ENCODE measurements around the gene TSN.

DNA sequence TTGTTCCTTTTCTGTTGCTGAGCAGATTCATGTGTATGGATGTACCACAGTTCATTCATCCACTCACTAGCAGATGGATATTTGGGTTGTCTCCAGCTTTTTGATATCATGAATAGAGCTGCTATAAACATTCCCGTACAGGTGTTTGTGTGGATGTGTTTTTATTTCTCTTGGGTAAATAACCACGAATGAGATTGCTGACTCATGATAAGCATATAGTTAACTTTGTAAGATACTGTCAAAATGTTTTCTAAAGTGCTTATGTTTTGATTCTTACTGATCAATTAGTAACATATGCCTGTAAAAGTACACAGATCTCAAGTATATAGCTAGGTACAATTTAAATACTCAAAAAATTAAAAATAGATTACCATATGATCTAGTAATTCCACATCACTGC, 27.7 kb downstream of the TSN start:
- TF ChIP-seq, protein P1, sequence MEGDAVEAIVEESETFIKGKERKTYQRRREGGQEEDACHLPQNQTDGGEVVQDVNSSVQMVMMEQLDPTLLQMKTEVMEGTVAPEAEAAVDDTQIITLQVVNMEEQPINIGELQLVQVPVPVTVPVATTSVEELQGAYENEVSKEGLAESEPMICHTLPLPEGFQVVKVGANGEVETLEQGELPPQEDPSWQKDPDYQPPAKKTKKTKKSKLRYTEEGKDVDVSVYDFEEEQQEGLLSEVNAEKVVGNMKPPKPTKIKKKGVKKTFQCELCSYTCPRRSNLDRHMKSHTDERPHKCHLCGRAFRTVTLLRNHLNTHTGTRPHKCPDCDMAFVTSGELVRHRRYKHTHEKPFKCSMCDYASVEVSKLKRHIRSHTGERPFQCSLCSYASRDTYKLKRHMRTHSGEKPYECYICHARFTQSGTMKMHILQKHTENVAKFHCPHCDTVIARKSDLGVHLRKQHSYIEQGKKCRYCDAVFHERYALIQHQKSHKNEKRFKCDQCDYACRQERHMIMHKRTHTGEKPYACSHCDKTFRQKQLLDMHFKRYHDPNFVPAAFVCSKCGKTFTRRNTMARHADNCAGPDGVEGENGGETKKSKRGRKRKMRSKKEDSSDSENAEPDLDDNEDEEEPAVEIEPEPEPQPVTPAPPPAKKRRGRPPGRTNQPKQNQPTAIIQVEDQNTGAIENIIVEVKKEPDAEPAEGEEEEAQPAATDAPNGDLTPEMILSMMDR (conservative IDR thresholded peaks at IDR 0.05; ENCODE audit: low read depth in 2 of 2) = no peak
- TF ChIP-seq POLR2AphosphoS5 (IDR thresholded peaks at IDR 0.05; ENCODE audit: low read depth) = no peak
- TF ChIP-seq EZH2 (IDR thresholded peaks at IDR 0.05; ENCODE audit: low read depth, unreplicated experiment) = no peak
- TF ChIP-seq NANOG (IDR thresholded peaks at IDR 0.05; ENCODE audit: borderline replicate concordance) = no peak
- TF ChIP-seq, protein P2, sequence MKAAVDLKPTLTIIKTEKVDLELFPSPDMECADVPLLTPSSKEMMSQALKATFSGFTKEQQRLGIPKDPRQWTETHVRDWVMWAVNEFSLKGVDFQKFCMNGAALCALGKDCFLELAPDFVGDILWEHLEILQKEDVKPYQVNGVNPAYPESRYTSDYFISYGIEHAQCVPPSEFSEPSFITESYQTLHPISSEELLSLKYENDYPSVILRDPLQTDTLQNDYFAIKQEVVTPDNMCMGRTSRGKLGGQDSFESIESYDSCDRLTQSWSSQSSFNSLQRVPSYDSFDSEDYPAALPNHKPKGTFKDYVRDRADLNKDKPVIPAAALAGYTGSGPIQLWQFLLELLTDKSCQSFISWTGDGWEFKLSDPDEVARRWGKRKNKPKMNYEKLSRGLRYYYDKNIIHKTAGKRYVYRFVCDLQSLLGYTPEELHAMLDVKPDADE (IDR thresholded peaks at IDR 0.05) = no peak
- no peak for TF ChIP-seq CREB1 (CRISPR knock-in tag; IDR thresholded peaks at IDR 0.05; ENCODE audit: low read depth)
- TF ChIP-seq ZNF114 (CRISPR knock-in tag; IDR thresholded peaks at IDR 0.05) = no peak
- TF ChIP-seq, protein P3, sequence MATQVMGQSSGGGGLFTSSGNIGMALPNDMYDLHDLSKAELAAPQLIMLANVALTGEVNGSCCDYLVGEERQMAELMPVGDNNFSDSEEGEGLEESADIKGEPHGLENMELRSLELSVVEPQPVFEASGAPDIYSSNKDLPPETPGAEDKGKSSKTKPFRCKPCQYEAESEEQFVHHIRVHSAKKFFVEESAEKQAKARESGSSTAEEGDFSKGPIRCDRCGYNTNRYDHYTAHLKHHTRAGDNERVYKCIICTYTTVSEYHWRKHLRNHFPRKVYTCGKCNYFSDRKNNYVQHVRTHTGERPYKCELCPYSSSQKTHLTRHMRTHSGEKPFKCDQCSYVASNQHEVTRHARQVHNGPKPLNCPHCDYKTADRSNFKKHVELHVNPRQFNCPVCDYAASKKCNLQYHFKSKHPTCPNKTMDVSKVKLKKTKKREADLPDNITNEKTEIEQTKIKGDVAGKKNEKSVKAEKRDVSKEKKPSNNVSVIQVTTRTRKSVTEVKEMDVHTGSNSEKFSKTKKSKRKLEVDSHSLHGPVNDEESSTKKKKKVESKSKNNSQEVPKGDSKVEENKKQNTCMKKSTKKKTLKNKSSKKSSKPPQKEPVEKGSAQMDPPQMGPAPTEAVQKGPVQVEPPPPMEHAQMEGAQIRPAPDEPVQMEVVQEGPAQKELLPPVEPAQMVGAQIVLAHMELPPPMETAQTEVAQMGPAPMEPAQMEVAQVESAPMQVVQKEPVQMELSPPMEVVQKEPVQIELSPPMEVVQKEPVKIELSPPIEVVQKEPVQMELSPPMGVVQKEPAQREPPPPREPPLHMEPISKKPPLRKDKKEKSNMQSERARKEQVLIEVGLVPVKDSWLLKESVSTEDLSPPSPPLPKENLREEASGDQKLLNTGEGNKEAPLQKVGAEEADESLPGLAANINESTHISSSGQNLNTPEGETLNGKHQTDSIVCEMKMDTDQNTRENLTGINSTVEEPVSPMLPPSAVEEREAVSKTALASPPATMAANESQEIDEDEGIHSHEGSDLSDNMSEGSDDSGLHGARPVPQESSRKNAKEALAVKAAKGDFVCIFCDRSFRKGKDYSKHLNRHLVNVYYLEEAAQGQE (IDR thresholded peaks at IDR 0.05; ENCODE audit: unreplicated experiment) = no peak
- TF ChIP-seq STAT1 (IDR thresholded peaks at IDR 0.05; ENCODE audit: unreplicated experiment) = no peak
- TF ChIP-seq EZH2phosphoT487 (IDR thresholded peaks at IDR 0.05; ENCODE audit: unreplicated experiment) = no peak
- TF ChIP-seq JUNB (IDR thresholded peaks at IDR 0.05; ENCODE audit: unreplicated experiment) = no peak
- TF ChIP-seq, protein P4, sequence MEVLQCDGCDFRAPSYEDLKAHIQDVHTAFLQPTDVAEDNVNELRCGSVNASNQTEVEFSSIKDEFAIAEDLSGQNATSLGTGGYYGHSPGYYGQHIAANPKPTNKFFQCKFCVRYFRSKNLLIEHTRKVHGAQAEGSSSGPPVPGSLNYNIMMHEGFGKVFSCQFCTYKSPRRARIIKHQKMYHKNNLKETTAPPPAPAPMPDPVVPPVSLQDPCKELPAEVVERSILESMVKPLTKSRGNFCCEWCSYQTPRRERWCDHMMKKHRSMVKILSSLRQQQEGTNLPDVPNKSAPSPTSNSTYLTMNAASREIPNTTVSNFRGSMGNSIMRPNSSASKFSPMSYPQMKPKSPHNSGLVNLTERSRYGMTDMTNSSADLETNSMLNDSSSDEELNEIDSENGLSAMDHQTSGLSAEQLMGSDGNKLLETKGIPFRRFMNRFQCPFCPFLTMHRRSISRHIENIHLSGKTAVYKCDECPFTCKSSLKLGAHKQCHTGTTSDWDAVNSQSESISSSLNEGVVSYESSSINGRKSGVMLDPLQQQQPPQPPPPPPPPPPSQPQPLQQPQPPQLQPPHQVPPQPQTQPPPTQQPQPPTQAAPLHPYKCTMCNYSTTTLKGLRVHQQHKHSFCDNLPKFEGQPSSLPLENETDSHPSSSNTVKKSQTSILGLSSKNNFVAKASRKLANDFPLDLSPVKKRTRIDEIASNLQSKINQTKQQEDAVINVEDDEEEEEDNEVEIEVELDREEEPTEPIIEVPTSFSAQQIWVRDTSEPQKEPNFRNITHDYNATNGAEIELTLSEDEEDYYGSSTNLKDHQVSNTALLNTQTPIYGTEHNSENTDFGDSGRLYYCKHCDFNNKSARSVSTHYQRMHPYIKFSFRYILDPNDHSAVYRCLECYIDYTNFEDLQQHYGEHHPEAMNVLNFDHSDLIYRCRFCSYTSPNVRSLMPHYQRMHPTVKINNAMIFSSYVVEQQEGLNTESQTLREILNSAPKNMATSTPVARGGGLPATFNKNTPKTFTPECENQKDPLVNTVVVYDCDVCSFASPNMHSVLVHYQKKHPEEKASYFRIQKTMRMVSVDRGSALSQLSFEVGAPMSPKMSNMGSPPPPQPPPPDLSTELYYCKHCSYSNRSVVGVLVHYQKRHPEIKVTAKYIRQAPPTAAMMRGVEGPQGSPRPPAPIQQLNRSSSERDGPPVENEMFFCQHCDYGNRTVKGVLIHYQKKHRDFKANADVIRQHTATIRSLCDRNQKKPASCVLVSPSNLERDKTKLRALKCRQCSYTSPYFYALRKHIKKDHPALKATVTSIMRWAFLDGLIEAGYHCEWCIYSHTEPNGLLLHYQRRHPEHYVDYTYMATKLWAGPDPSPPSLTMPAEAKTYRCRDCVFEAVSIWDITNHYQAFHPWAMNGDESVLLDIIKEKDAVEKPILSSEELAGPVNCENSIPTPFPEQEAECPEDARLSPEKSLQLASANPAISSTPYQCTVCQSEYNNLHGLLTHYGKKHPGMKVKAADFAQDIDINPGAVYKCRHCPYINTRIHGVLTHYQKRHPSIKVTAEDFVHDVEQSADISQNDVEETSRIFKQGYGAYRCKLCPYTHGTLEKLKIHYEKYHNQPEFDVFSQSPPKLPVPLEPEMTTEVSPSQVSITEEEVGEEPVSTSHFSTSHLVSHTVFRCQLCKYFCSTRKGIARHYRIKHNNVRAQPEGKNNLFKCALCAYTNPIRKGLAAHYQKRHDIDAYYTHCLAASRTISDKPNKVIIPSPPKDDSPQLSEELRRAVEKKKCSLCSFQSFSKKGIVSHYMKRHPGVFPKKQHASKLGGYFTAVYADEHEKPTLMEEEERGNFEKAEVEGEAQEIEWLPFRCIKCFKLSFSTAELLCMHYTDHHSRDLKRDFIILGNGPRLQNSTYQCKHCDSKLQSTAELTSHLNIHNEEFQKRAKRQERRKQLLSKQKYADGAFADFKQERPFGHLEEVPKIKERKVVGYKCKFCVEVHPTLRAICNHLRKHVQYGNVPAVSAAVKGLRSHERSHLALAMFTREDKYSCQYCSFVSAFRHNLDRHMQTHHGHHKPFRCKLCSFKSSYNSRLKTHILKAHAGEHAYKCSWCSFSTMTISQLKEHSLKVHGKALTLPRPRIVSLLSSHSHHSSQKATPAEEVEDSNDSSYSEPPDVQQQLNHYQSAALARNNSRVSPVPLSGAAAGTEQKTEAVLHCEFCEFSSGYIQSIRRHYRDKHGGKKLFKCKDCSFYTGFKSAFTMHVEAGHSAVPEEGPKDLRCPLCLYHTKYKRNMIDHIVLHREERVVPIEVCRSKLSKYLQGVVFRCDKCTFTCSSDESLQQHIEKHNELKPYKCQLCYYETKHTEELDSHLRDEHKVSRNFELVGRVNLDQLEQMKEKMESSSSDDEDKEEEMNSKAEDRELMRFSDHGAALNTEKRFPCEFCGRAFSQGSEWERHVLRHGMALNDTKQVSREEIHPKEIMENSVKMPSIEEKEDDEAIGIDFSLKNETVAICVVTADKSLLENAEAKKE (CRISPR knock-in tag; IDR thresholded peaks at IDR 0.05) = no peak
- no peak for TF ChIP-seq ZNF331 (CRISPR knock-in tag; IDR thresholded peaks at IDR 0.05; ENCODE audit: low read depth)

Measured in GM23338 (cell line).